ENCODE results near the gene ITPR3.
A peak's percentile ranks its signal among the peaks of the same experiment; 100 is the strongest.

Gene ITPR3

DNA sequence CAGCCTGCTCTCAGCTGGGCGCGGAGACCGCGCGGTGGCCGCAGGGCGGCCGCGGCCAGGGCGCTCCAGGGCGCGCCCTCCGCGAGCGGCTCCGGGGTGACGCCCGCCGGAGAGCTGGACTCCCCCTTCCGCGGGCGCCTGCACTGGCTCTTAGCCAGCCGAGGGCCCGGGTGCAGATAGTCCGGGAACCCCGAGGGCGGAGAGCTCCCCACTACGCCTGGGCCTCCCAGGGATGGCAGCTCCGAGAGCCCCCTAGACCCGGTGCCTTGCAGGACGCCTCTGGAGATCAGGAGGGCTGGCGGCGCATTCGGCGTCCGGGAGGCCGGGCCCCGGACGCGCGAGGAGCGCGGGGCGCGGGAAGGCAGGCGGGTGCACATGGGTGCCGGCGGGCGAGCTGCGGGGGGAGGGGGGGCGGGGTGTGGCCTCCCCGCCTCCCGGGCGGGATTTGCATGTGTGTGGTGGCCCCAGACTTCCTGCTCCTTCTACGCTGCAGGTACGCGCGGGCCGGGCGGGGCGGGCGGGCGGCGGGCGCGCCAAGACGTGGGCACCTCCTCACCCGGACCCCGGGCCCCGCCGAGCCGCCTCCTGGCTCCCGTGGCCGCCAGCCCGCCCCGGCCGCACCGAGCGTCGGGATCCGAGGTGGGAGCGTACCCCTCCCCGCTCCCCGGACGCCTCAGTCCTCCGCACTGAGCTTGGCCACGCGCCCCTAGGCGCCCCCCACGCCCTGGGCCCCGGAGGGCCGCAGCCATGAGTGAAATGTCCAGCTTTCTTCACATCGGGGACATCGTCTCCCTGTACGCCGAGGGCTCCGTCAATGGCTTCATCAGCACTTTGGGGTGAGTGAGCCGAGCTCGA, at the start of gene ITPR3:
ITPR3 (plus strand) TSS at position 467 of the 855 bp plus-strand sequence; CDS start at position 748, 281 bp downstream.
- DNase-seq: no peak

- no peak for DNase-seq
Observed at GRCh38 chr6:33571637-33572316, 49.3 kb upstream of the ITPR3 start.

- DNase-seq: no peak
Observed at GRCh38 chr6:33575211-33575610, 45.9 kb upstream of the ITPR3 start.

DNA sequence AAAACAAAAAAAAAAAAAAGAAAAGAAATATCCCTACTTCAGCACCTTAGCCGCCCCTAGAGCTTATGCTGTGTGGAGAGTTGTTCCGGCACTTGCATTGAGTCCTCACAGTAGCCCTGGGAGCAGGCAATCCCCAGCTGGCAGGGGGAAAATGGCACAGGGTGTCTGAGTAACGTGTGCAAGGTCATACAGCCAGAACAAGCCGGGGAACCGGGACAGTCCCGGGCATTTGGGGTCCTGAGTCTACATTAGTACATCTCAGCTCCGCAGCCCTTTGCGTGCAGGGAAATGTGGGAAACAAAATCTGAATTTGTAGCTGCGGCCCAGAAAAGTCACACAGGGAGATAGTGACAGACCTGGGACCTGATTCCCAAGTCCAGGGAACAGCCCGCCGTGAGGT, 44.5 kb upstream of the ITPR3 start:
- no peak for DNase-seq

- peak; percentile 71 to 82 for DNase-seq
Observed at GRCh38 chr6:33577106-33577535, 44.0 kb upstream of the ITPR3 start.

GRCh38 chr6:33577718-33578117, 43.4 kb upstream of the ITPR3 start:
- no peak for DNase-seq

- no peak for DNase-seq
Observed at GRCh38 chr6:33578164-33578563, 43.0 kb upstream of the ITPR3 start.

- peak in 1 of 2 experiments; percentile 14 for DNase-seq
Observed at GRCh38 chr6:33578588-33579011, 42.5 kb upstream of the ITPR3 start.

GRCh38 chr6:33579828-33580714, 41.1 kb upstream of the ITPR3 start, which contains the start of gene BAK1:
Gene BAK1, minus strand, starts transcription at chr6:33580276. Its CDS starts 2,672 bp downstream, at chr6:33577604.
- DNase-seq: peak; percentile 89 to 91

DNA sequence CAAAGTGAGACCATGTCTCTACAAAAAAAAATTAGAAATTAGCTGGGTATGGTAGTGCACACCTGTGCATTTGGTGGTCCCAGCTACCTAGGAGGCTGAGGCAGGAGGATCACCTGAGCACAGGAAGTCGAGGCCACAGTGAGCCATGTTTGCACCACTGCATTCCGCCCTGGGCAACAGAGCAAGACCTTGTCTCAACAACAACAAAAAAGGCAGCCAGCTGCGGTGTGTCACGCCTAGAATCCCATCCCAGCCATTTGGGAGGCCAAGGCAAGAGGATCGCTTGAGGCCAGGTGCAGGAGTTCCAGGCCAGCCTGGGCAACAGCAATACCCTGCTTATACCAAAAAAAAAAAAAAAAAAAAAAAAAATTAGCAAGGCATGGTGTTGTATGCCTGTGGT, 39.9 kb upstream of the ITPR3 start:
- DNase-seq: no peak

DNA sequence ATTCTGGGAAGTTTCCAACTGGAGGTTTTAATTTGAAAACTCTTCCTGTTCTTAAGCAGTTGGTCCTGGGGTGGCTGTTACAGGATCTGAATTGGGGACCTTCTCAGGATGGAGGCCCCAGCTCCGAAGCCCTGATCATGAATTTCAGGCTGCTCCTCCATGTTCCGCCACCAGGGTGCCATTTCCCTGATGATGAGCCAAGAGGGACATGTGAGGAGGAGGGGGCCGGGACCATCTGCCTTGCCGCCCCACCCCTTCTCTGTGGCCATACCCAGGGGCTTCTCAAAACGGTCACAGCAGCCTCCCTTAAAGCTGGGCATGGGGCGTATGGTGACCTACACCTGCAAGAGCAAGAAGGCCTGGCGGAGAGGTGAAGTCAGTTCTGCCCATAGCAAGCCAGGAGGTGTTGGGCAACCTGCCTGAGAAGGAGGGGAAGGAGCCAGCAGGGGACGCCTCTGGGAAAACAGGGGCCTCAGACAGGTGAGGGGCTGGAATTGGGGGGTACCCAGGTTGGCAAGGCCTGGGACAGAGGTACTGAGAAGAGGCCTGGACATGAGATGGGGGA, 37.4 kb upstream of the ITPR3 start:
- DNase-seq: no peak

- DNase-seq: no peak
Observed at GRCh38 chr6:33584700-33585402, 36.3 kb upstream of the ITPR3 start.

DNA sequence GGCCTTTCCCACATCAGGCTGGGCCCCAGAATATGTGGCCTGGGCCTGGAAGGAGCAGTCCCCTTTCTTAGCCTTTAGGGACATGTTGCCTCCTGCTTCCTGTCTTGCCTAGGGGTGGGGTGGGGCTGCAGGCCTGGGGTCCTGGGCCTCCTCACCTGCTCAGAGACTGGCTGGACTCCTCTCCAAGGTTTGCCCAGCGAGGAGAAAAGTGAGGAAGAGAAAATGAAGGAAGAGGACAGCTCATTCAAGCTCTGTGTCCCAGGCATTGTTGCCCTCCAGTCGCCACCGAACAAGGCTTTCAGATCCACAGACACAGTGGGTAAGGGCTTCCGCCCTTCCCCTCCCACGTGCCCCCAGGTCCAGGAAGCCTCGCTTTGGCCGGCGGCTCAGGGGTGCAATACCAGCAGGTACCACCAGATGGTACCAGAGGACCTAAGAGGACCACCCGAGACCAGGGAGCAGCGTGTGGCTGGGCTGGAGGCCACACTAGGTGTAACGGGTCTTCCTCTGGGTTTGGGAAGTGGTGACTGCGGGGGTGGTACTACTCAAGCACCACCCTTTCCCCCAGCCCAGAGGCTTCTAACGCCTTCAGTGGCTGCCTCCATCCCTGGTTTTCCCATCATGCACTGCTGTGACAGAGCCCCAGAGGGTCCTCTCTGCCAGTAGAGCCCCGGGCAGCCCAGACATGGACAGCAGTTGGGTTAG, 35.6 kb upstream of the ITPR3 start:
- DNase-seq: peak; percentile 60 to 67

DNA sequence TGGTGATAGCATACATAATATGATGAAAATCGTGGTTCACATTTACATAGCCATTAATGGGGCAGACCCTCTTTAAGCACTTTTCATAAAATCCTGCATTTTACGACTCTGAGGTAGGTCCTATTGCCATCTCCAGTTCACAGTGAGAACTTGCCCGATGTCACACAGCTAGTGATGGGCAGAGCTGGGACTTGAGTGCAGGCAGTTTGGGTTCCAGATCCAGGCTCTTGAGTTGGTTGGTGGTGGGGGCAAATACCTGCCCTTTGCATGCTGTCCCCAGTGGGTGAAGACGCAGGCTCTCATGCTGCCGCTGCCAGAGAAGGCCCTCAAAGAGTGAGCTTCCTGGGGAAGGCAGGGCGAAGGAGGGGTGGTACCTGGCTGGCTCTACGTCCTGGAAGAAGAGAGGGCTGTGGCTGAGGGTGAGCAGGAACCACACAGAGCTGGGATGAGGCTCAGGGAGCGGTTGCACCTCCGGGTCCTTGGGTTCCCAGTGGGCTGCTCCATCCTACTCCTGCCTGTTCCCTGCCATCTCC, 34.9 kb upstream of the ITPR3 start:
- no peak for DNase-seq

GRCh38 chr6:33587529-33587928, 33.6 kb upstream of the ITPR3 start:
- no peak for DNase-seq

GRCh38 chr6:33588894-33589293, 32.2 kb upstream of the ITPR3 start:
- DNase-seq: no peak

DNA sequence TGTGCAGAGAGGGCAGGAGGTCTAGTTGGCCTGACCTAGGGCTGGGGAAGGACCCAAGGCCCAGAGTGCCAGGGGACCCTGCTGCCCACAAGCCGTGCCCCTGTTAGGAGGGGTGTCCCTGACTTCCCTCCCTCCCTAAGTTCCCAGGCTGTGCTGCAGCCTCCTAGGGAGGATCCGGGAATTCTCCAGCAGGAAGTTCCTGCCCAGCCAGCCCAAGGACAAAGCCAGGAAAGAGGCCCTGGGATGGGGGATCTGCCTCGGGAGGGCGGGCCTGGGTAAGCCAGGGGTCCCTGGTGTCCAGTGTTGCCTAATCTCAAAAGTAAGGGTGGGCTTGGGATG, 31.8 kb upstream of the ITPR3 start:
- DNase-seq: no peak

- DNase-seq: peak in 1 of 2 experiments; percentile 41
Observed at GRCh38 chr6:33589731-33590530, 31.2 kb upstream of the ITPR3 start.

DNA sequence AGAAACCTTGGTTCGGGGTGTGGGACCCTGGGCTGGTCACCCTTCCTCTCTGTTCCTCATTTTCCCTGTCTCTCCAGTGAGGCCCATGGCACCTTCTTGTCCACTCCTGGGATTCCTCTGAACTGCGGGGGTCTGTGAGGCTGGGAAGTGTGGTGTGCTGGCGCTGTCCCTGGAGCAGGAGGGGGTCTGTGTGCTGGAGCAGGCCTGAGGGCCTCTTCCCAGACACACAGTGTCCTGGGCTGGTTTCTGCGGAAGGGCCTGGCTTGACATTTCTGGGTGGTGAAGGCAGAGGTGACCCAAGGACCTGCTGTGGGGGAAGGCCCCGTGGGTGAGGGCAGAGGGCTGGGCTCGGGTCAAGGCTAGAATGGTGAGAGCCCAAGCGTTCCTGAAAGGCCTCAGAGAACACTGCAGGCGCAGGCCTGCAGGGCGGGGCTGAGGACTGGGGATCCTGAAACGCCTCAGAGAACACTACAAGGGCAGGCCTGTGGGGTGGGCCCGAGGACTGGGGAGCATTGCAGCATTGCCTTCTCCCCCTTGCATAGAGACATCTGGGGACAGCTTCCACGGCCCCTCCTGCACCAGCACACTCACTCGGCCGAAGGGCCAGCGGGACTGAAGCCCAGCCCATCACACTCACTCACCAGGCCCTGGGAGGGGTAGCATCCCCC, 30.5 kb upstream of the ITPR3 start:
- DNase-seq: no peak

Data from AML-193 (cell line).